GM12892 (cell line): ENCODE results near the gene PACS1.

Experiments
- POLR2A ChIP-seq: IDR thresholded peaks from 2 replicates; pipeline ENCODE4 v1.6.1; 2011; ENCODE audit warnings: low read depth, low read length, control low read depth
- POLR2AphosphoS5 ChIP-seq: IDR thresholded peaks from 2 replicates; pipeline ENCODE4 v1.6.1; 2011; ENCODE audit warnings: low read depth, low read length, control low read depth
- TAF1 ChIP-seq: IDR thresholded peaks from 2 replicates; pipeline ENCODE4 v1.6.1; 2011; ENCODE audit warnings: low read depth, mild to moderate bottlenecking, control low read depth, low read length, borderline replicate concordance

DNA sequence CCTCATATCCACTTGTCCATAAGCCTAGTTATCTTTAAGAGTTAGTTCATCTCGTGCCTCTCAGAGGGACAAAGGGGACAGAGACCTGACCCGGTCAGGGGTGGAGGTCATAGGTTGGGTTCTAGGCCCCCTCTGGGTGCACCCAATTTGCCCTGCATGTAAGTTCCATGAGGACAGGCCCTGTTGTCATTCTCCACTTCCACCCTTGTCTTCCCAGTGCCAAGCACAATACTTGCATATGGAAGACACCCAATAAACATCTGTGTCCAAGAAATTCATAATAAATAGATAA is 220.2 kb downstream of the PACS1 start:
- TF ChIP-seq POLR2A, result no peak
- no peak for TF ChIP-seq TAF1
- TF ChIP-seq POLR2AphosphoS5, result no peak
